SK-N-SH (cell line): ENCODE measurements around the gene PLK3. TPM values are rescaled to one million over a fixed set of nuclear protein-coding genes. Genes with fewer than 3 reads are reported as not detected.

Source experiments
- CTCF ChIA-PET: fragments of 300-600, 350-600 bp; formaldehyde crosslinking; extraction: SDS; loops from one replicate; lab custom pipeline; 2021; lab: Yijun Ruan, JAX
- POLR2A ChIA-PET: fragments of 350-600 bp; sonication (Branson Sonifier 250); formaldehyde crosslinking; extraction: SDS; loops from one replicate; lab custom pipeline; 2020; ENCODE audit warnings: antibody characterized with exemption, inconsistent platforms; lab: Yijun Ruan, JAX
- DNase-seq: peaks from one replicate; pipeline ENCODE4 v3.0.0; 2012
- H2AFZ ChIP-seq: fragments of 200-600 bp; sonication (generic); 2 replicates; pipeline ENCODE4 v1.8.1; 2016; ENCODE audit warnings: antibody characterized with exemption, mild to moderate bottlenecking, low read depth
- H3F3A ChIP-seq: fragments of 200-600 bp; sonication (generic); replicated peaks from 2 replicates; pipeline ENCODE3; 2016; ENCODE audit warnings: antibody characterized with exemption, mild to moderate bottlenecking; ENCODE audit not compliant: insufficient read depth
- H3K27ac ChIP-seq, 2 experiments: fragments of 200-500 bp in 1 of 2; fragments of 200-600 bp in 1 of 2; sonication (Bioruptor generic) in 1 of 2; sonication (generic), shearing (Covaris generic) in 1 of 2; 2 replicates each; pipeline versions ENCODE4 v1.5.1 to v1.6.1; 2014 to 2016; ENCODE audit warnings: low read depth in 2 of 2, inconsistent platforms in 1 of 2, low read length in 1 of 2, mild to moderate bottlenecking in 1 of 2, mixed read lengths in 1 of 2
- H3K27me3 ChIP-seq: fragments of 200-600 bp; sonication (generic), shearing (Covaris generic); 2 replicates; pipeline ENCODE4 v1.6.1; 2016; ENCODE audit warnings: mixed run types; ENCODE audit not compliant: insufficient read depth
- H3K36me3 ChIP-seq, 2 experiments: fragments of 200-500 bp in 1 of 2; fragments of 200-600 bp in 1 of 2; sonication (Bioruptor generic) in 1 of 2; sonication (generic) in 1 of 2; replicated peaks in 1 of 2; 2 replicates each; pipeline versions ENCODE3 to v1.5.1; 2014 to 2016; ENCODE audit warnings: low read length in 1 of 2, mild to moderate bottlenecking in 1 of 2; ENCODE audit not compliant: insufficient read depth in 2 of 2, control insufficient read depth in 1 of 2
- H3K4me1 ChIP-seq, 2 experiments: fragments of 200-500 bp in 1 of 2; fragments of 200-600 bp in 1 of 2; sonication (Bioruptor generic) in 1 of 2; sonication (generic), shearing (Covaris generic) in 1 of 2; 2 replicates each; pipeline versions ENCODE4 v1.5.1 to v1.6.1; 2014 to 2016; ENCODE audit warnings: low read depth in 1 of 2, low read length in 1 of 2, mixed run types in 1 of 2; ENCODE audit not compliant: insufficient read depth in 2 of 2, control insufficient read depth in 1 of 2
- H3K4me2 ChIP-seq: fragments of 200-600 bp; sonication (generic), shearing (Covaris generic); 2 replicates; pipeline ENCODE4 v1.6.1; 2017; ENCODE audit warnings: mixed run types
- H3K4me3 ChIP-seq, 2 experiments: fragments of 200-500 bp in 1 of 2; fragments of 200-600 bp in 1 of 2; sonication (Bioruptor generic) in 1 of 2; sonication (generic), shearing (Covaris generic) in 1 of 2; 2 replicates each; pipeline versions ENCODE4 v1.5.1 to v1.8.1; 2014 to 2016; ENCODE audit warnings: low read depth in 2 of 2, inconsistent platforms in 1 of 2, low read length in 1 of 2, mild to moderate bottlenecking in 1 of 2, mixed read lengths in 1 of 2, moderate library complexity in 1 of 2
- H3K79me2 ChIP-seq: fragments of 200-600 bp; sonication (generic); 2 replicates; pipeline ENCODE4 v1.8.1; 2017; ENCODE audit warnings: mild to moderate bottlenecking; ENCODE audit not compliant: insufficient read depth
- H3K9ac ChIP-seq: fragments of 200-600 bp; sonication (generic); 2 replicates; pipeline ENCODE4 v1.6.1; 2017; ENCODE audit warnings: mixed run types
- H3K9me2 ChIP-seq: fragments of 200-600 bp; sonication (generic); 2 replicates; pipeline ENCODE4 v1.6.1; 2017; ENCODE audit warnings: mixed run types
- H3K9me3 ChIP-seq: fragments of 200-600 bp; sonication (generic); 2 replicates; pipeline ENCODE4 v1.6.1; 2017; ENCODE audit warnings: mixed run types, mild to moderate bottlenecking, moderate library complexity
- H4K20me1 ChIP-seq: fragments of 200-600 bp; sonication (generic); 2 replicates; pipeline ENCODE4 v1.6.1; 2017; ENCODE audit warnings: mild to moderate bottlenecking, mixed run types; ENCODE audit not compliant: insufficient read depth
- CTCF ChIP-seq: fragments of 200-600 bp; sonication (generic); IDR thresholded peaks from 2 replicates; pipeline ENCODE4 v1.6.1; 2017; ENCODE audit warnings: antibody characterized with exemption, mild to moderate bottlenecking, moderate library complexity
- ELF1 ChIP-seq: IDR thresholded peaks from 2 replicates; pipeline ENCODE4 v1.4.0; 2012
- EP300 ChIP-seq, 2 experiments: IDR thresholded peaks; 2 replicates each; pipeline versions ENCODE4 v1.4.0 to v1.6.1; 2012; ENCODE audit warnings: borderline replicate concordance in 1 of 2, low read depth in 1 of 2, low read length in 1 of 2
- FOXJ3 ChIP-seq: sonication (generic); formaldehyde crosslinking; IDR thresholded peaks from 2 replicates; pipeline ENCODE4 v1.5.1; 2020; ENCODE audit warnings: mild to moderate bottlenecking, missing genetic modification reagents
- FOXM1 ChIP-seq: IDR thresholded peaks from 2 replicates; pipeline ENCODE4 v1.4.0; 2012; ENCODE audit warnings: low read depth, mild to moderate bottlenecking
- GABPA ChIP-seq: IDR thresholded peaks from 2 replicates; pipeline ENCODE4 v1.4.0; 2012; ENCODE audit warnings: low read depth, mild to moderate bottlenecking
- NFIC ChIP-seq: IDR thresholded peaks from 2 replicates; pipeline ENCODE4 v1.4.0; 2012; ENCODE audit warnings: borderline replicate concordance
- NRF1 ChIP-seq: IDR thresholded peaks from 2 replicates; pipeline ENCODE4 v1.6.1; 2012; ENCODE audit warnings: low read depth, mild to moderate bottlenecking, low read length
- PBX3 ChIP-seq: IDR thresholded peaks from 2 replicates; pipeline ENCODE4; 2012
- RAD21 ChIP-seq: IDR thresholded peaks from 2 replicates; pipeline ENCODE4 v1.6.1; 2012; ENCODE audit warnings: mild to moderate bottlenecking, low read length
- REST ChIP-seq: IDR thresholded peaks from 2 replicates; pipeline ENCODE4 v1.6.1; 2012; ENCODE audit warnings: mild to moderate bottlenecking, low read depth, low read length, moderate library complexity
- SIN3A ChIP-seq: IDR thresholded peaks from 2 replicates; pipeline ENCODE4 v1.6.1; 2012; ENCODE audit warnings: low read depth, mild to moderate bottlenecking, low read length, moderate library complexity, borderline replicate concordance
- SMC3 ChIP-seq: IDR thresholded peaks from 2 replicates; pipeline ENCODE4 v1.6.1; 2012; ENCODE audit warnings: low read depth, low read length, improper control_type of control experiment
- TCF12 ChIP-seq: IDR thresholded peaks from 2 replicates; pipeline ENCODE4 v1.4.0; 2012
- TEAD4 ChIP-seq: IDR thresholded peaks from 2 replicates; pipeline ENCODE4 v1.4.0; 2012; ENCODE audit warnings: mild to moderate bottlenecking, borderline replicate concordance; ENCODE audit not compliant: insufficient read depth
- USF1 ChIP-seq: IDR thresholded peaks from 2 replicates; pipeline ENCODE4 v1.4.0; 2012; ENCODE audit warnings: low read depth, borderline replicate concordance
- USF2 ChIP-seq: fragments of 150-350 bp; IDR thresholded peaks from 2 replicates; pipeline ENCODE4 v1.6.1; 2017; ENCODE audit warnings: antibody characterized with exemption, low read length, low read depth, borderline replicate concordance
- ZBTB33 ChIP-seq: IDR thresholded peaks from 2 replicates; pipeline ENCODE4 v1.4.0; 2012; ENCODE audit warnings: low read depth, borderline replicate concordance
- WGBS: methylation state at CpG from one replicate; pipeline ENCODE4 v1.1.6; 2017; ENCODE audit warnings: low lambda C conversion rate; 5-methylcytosine and 5-hydroxymethylcytosine counted together
- polyA plus RNA-seq, 3 experiments: library from polyadenylated mRNA; depleted of rRNA; stranded (reverse); fragments of >200 nt; gene quantifications; 2 replicates each; pipeline ENCODE4 v1.2.3, GENCODE V29; 2012

Gene PLK3
- polyA plus RNA-seq, 1 of the 3 experiments (the other 2 are of a cell fraction): 82.8 TPM

- H3K4me2 ChIP-seq: no peak overlapping the region
- ChIA-PET CTCF (no interaction called here), POLR2A (no interaction called here)
- no peak overlapping the region for H2AFZ ChIP-seq
- H4K20me1 ChIP-seq: no peaks in the 10 kb centered on the region
- 100% methylated on average over 2 of the region's 2 CpGs for WGBS
- peaks cover 9 to 49% of the 10 kb centered on the region in 2 experiments for H3K36me3 ChIP-seq
- H3K27me3 ChIP-seq: no peaks in the 10 kb centered on the region
- no peak overlapping the region for H3K27ac ChIP-seq
- no peak for DNase-seq
- H3K4me3 ChIP-seq: no peak overlapping the region
- H3K79me2 ChIP-seq: no peaks in the 10 kb centered on the region; the same call in 1 of the 2 replicates
- H3K9me2 ChIP-seq: no peaks in the 10 kb centered on the region
- no peak overlapping the region for H3K9ac ChIP-seq
- H3F3A ChIP-seq: no peaks in the 10 kb centered on the region
- no peaks in the 10 kb centered on the region for H3K9me3 ChIP-seq
- H3K4me1 ChIP-seq: no peaks in the 10 kb centered on the region
- no peak for TF ChIP-seq EP300 (IDR thresholded peaks at IDR 0.05; ENCODE audit: borderline replicate concordance in 1 of 2, low read depth in 1 of 2, low read length in 1 of 2)
- TF ChIP-seq SMC3: no peak
- TF ChIP-seq ZBTB33: no peak
- TF ChIP-seq FOXM1: no peak
- no peak for TF ChIP-seq NRF1
- no peak for TF ChIP-seq TEAD4
- TF ChIP-seq GABPA: no peak
- TF ChIP-seq PBX3: no peak
- TF ChIP-seq CTCF: no peak
- no peak for TF ChIP-seq NFIC
- TF ChIP-seq RAD21: no peak
- no peak for TF ChIP-seq USF1
- TF ChIP-seq ELF1: no peak
- TF ChIP-seq SIN3A: no peak
- TF ChIP-seq TCF12: no peak
- no peak for TF ChIP-seq REST
- no peak for TF ChIP-seq USF2
- no peak for TF ChIP-seq FOXJ3 (CRISPR knock-in tag)
These were observed 42.8 kb upstream of the PLK3 start for GRCh38 chr1:44757420-44757819.
